ENCODE data around the gene ZFP1.
A peak's percentile ranks its signal among the peaks of the same experiment; 100 is the strongest.
"Not testable (repeated sequence)": the region's sequence is repeated elsewhere in the genome, so short reads cannot be mapped to it uniquely, and the experiment has no call there.

Gene ZFP1

DNA sequence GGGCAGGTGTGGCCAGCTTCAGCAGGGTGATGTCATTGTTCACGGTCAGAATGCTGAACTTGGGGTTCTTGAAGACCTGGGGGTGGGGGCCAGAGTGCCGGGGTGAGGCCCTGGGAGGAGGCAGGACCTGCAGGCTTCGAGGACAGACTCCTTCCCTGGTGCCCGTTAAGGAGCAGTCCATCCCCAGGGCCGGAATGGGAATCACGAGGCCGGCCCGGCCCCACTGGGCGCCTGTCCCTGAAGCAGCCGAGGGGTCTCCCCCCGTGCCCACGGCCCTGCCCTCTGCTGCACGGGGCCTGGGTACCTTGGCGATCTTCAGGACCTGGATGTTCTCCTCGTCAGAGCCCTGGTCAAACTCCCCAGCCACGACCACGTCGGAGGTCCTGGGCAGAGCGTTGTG lies 57.1 kb downstream of the ZFP1 start:
- not testable (repeated sequence) for DNase-seq

DNA sequence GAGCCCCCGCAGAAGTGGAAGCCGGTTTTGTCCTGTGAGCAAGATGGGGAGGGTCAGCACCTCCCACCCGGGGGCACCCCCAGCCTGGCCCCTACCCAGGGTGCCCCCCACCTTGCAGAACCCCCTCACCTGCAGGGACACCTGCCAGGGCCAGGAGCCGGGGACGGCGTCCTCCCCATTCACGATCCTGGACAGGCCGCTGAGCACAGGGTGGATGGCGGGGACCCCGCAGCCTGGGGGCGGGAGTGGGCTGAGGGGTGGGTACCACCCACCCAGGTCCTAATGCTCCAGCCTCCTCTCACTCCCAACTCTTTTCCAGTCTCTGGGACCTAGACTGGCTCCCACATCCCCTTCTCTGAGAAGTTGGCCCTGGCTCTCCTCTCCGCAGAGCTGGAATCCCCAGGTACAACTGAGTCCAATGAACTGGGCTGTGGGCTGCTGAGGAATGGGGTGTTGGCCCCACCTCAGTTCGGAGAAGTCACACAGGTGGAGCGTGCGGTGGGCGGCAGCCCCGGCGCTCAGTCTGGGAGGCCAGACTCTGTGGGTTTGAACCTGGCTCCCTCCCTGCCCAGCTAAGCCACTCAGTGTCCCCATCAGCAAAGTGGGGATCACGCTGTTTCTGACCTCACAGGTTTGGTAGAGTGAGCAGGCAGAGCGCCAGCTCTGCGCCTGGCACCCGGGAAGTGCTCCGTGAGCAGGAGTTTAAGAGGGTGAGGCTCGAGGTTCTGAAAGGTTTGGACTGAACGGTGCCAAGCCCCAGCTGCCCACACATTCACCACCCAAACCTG lies 57.8 kb downstream of the ZFP1 start:
- DNase-seq: not testable (repeated sequence)

DNA sequence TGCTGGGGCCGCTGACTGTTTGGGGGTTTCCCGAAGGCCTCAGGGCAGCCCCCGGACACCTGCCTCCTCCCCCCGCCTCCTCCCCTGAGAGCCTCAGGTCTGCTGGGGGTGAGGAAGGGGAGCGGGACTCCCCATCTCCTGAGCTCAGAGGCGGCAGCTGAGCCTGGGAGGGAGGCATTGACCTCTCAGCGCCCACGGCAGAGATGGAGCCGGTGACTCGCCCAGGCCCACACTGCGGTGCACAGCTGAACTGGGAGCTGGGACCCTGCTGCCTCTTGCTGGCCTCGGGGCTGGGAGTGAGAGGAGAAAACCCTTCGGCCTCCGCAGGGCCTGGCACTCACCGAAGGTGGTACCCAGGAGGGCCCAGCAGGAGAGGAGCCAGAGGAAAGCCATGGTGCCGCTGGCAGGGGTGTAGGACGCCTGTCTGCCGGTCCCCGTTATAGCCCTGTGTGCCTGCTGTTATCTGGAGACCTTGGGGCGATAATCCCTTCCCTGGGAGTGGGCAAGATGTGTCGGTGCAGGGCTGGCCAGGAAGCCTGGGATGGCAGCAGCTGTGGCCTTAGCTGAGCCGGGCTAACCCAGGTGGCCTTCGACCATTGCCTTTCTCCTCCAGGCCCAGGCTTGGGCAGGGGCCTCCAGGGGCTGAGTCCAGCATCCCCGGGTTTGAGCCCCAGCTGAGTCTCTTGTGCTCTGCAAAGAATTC lies 58.6 kb downstream of the ZFP1 start, which contains the start of gene CTRB2:
Gene CTRB2 (minus strand): TSS at position 413 of the 703 bp plus-strand sequence. CDS start 20 bp downstream, at position 393.
- no peak for DNase-seq

DNA sequence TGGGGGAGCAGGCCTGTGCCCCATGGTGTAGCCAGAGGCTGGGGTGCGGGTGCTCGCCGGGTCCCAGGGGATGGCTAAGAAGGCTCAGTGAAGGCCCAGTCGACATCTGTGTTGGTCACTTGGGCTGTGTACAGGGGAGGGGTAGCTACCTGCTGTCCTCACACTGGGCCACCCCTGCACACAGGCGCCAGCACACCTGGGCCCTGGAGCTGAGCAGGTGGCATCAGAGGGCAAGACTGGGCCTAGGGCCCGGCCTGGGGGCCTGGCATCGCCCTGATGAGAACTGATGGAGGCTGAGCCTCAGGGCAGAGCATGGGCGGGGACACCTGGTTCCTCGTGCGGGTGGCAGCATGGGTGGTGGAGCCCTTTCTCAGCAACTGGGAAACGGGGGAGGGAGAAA lies 59.5 kb downstream of the ZFP1 start:
- no peak for DNase-seq

DNA sequence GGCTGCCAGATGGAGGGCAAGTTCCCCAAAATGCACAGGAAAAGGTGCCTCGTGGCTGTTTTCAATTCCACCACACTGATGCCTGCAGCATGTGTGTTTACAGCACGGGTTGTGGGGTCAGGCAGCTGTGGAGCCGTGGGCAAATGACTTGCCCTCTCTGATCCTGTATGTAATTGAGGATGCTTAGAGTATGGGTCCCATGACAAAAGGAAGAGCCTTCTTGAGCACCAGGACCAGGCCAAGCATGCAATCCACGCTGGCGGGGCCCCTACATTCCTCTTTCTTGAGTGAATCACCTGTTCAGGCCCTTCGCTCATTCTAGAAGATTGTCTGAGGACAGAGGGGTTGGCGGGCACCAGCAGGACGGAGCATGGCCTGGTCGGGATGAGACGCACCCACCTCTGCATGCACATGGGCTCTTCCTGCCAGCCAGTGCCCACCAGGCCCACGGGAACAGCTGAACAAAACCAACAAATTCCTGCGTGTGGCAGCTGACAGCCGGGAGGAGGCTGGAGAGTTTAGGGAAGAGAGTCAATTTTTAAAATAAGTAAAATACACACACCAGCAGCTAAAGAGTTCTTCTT lies 60.0 kb downstream of the ZFP1 start:
- DNase-seq: no peak

DNA sequence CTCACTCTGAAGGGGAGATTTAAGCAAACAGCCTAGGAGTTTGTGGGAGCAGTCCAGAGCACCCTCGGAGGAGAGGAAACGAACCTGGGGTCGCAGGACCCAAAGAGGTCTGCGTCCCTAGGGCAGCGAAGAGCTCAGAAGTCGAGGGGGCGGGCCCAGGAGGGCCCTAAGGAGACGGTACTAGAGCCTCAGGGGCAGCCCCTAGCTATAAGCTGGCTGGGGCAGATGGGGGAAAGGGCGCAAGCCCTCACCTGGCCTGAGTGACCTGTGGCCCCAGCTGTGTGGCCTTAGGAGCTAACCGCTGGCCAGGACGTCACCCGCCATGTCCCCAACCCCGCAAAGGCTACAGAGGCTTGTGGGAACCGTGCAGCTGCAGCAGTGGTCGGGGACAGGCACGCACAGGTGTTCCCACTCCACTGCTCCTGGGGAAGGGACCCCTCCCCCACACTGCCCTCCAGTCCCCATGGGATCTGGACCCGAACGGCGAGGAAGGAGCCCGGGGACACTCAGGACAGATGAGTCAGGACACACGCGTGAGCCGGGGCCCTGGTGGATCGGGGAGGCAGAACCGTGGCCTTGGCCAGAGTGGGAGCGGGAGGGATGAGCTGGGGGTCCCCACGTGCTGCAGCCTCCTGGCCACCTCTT lies 60.7 kb downstream of the ZFP1 start:
- no peak for DNase-seq

DNA sequence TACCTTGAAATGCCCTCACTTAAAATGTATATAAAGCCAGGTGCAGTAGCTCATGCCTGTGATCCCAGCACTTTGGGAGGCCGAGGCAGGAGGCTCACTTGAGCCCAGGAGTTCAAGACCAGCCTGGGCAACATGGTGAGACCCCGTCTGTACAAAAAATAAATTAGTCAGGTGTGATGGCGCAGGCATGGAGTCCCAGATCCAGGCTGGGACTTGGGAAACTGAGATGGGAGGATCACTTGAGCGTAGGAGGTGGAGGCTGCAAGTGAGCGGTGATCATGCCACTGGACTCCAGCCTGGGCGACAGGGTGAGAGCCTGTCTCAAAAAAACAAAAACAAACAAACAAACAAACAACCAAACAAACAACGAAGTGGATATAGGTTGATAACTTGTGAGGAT lies 61.2 kb downstream of the ZFP1 start:
- DNase-seq: not testable (repeated sequence)

DNA sequence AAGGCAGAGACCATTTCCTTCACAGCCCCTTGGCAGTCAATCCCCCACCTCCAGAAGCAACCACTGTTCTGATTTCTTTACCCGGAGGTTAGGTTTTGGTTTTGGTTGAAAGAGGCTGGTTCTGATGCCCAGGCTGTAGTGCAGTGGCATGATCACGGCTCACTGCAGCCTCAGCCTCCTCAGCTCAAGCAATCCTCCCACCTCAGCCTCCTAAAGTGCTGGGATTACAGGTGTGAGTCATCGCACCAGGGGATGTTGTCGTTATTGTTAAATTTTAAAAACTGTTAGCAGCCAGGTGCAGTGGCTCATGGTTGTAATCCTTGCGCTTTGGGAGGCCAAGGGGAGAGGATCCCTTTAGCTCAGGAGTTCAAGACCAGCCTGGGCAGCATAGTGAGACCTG lies 61.6 kb downstream of the ZFP1 start:
- DNase-seq: no peak

DNA sequence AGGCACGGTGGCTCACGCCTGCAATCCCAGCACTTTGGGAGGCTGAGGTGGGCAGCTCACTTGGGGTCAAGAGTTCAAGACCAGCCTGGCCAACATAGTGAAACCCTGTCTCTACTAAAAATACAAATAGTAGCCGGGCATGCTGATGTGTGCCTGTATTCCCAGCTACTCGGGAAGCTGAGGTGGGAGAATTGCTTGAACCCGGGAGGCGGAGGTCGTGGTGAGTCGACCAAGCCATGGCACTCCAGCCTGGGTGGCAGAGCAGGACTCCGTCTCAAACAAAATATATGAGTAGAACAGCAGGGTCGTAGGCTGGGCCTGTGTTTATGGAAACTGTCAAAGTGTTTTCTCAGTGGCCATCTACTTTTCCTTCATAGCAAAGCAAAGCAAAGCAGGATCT lies 63.0 kb downstream of the ZFP1 start:
- DNase-seq: not testable (repeated sequence)

DNA sequence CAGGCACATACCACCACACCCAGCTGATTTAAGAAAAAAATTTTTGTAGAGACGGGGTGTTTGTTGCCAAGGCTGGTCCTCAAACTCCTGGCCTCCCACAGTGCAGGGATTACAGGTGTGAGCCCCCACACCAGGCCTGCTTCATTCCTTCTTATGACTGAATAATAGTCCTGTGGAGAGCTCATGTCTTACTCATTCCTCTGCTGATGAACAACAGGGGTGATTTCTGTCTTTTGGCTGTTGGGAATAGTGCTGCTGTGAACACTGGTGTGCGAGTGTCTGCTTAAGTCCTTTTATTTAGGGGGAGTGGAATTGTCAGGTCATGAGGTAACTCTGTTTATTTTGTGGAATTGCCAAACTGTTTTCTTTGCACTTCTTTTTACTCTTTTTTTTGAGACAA lies 67.8 kb downstream of the ZFP1 start:
- no peak for DNase-seq

DNA sequence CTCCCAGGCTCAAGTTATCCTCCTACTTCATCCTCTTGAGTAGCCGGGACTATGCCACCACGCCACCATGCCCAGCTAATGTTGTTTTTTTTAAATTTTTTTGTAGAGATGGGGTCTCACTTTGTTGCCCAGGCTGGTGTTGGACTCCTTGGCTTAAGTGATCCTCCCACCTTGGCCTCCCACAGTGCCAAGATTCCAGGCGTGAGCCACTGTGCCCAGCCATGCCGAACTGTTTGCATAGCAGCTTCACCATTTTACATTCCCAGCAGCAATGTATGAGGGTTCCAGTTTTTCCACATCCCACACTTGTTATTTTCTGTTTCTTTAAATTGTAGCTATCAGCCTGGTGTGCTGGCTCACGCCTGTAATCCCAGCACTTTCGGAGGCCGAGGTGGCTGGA lies 68.3 kb downstream of the ZFP1 start:
- no peak for DNase-seq

DNA sequence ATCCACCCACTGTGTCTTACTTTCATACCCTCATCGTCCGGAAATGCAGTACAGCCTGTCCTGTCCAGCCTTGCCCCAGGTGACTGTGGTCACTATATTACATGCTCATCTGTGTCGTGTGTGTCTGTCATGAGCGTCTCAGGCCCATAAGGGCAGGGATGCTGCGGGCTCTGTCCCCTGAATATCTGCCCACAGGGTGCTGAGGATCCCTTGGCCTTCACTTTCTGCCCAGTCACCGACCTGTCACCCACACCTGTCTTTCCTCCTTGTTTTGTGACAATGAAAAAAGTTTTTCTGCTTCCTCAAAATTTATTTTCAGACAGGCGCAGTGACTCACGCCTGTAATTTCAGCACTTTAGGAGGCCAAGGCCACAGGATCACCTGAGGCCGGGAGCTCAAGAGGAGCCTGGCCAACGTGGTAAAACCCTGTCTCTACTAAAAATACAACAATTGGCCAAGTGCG lies 69.1 kb downstream of the ZFP1 start:
- no peak for DNase-seq

DNA sequence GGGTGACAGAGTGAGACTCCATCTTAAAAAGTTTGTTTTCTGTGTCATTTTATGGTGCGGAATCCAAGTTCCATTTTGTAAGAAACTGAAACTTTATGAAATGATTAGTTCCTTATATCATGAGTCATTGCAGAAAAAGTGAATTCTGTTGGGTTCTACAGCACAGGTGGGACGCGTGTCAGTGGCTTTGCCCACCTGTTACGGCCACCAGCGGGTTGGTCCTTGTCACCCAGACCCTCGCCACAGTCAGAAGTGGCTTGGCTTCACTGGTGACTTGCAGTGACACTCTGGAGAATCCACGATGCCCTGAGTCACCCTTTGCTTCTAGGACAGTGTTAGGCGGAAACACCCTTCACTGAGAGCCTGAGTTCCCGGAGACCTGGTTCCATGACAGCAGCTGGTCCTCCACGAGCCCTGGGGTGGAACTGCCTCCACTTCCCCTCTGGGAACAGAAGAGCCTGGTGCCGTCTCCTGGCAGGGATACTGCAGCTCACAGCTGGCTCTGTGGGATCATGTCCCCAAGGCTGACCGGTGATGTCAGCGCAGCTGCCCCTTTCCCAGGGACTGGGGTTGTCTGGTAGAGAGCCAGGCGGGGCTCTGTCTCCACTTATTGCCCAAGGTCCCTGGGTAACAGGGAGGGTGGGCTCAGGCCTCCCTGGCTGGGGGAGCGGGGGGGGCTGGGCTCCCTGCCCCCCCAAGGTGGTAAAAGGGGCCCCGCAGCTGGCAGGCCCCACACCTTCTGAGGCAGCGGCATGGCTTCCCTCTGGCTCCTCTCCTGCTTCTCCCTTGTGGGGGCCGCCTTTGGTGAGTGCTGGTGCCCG lies 70.1 kb downstream of the ZFP1 start, which contains the start of gene CTRB1:
Gene CTRB1 (plus strand): TSS at position 733 of the 821 bp plus-strand sequence. CDS start 20 bp downstream, at position 753.
- no peak for DNase-seq

DNA sequence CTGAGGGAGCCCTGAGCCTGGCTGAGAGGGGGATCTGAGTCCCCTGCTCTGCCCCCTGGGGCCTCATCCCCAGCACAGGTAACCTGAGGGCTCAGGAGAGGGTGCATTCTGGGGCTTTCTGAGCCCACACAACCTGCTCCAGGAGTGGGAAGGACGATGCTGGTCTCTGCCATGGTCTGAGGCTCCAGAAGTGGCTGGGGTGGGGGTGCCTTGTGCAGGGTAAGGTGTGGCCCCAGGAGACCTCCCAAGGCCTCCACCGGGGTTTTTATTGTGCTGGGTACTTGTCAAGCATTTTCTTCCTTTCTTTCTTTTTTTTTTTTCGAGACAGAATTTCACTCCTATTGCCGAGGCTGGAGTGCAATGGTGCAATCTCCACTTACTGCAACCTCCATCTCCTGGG lies 70.8 kb downstream of the ZFP1 start:
- no peak for DNase-seq

DNA sequence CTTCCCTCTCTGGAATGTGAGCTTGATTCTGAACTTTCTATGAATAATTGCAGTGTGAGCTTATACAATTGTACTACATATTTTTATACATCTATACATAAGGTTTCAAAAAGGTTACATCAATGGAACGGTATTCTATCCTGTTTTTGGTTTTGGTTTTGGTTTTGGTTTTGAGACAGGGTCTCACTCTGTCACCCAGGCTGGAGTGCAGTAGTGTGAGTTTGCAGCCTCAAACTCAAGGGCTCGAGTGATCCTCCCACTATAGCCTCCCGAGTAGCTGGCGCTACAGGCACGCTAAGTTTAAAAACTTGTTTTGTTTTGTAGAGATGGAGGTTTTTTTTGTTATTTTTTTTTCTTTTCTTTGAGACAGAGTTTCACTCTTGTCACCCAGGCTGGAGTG lies 71.5 kb downstream of the ZFP1 start:
- peak in 1 of 2 donors; percentile 22 for DNase-seq

All from CD4-positive, alpha-beta T cell treated with Interferon alpha-2 for 1 hour (primary cell).